ENCODE measurements around the gene SMCO4. TPM values are rescaled to one million over a fixed set of nuclear protein-coding genes. Genes with fewer than 3 reads are reported as not detected.

SMCO4 gene
- total RNA-seq, 2 experiments from 2014 or later, result 36.1 to 44.1 TPM

GRCh38 chr11:93563857-93564256 is 20.7 kb upstream of the SMCO4 start:
- no peaks in the 10 kb centered on the region for H4K20me1 ChIP-seq (ENCODE audit: insufficient read depth, low read length)
- no peak for TF ChIP-seq EZH2phosphoT487 (IDR thresholded peaks at IDR 0.05; ENCODE audit: borderline replicate concordance, low read depth, low read length)
- TF ChIP-seq, protein P1, sequence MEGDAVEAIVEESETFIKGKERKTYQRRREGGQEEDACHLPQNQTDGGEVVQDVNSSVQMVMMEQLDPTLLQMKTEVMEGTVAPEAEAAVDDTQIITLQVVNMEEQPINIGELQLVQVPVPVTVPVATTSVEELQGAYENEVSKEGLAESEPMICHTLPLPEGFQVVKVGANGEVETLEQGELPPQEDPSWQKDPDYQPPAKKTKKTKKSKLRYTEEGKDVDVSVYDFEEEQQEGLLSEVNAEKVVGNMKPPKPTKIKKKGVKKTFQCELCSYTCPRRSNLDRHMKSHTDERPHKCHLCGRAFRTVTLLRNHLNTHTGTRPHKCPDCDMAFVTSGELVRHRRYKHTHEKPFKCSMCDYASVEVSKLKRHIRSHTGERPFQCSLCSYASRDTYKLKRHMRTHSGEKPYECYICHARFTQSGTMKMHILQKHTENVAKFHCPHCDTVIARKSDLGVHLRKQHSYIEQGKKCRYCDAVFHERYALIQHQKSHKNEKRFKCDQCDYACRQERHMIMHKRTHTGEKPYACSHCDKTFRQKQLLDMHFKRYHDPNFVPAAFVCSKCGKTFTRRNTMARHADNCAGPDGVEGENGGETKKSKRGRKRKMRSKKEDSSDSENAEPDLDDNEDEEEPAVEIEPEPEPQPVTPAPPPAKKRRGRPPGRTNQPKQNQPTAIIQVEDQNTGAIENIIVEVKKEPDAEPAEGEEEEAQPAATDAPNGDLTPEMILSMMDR (conservative IDR thresholded peaks at IDR 0.05; ENCODE audit: low read length), result no peak
- ChIA-PET POLR2A (interaction anchor here (0.5 kb wide), 1 partner anchor 14 kb away, joined by 4 read pairs; no protein-coding TSS in a partner anchor), CTCF (ENCODE audit: unreplicated experiment) (no interaction called here)
- no TSS peak for BruUV-seq (replicated peaks)
- DNase-seq (ENCODE audit: low spot score), result no peak
- H3K79me2 ChIP-seq (ENCODE audit: insufficient read depth, low read depth, low read length), result no peaks in the 10 kb centered on the region
- no peaks in the 10 kb centered on the region for H3K4me1 ChIP-seq (ENCODE audit: insufficient read depth, low read length, poor library complexity, severe bottlenecking)
- H3K9me3 ChIP-seq (ENCODE audit: low read length), result no peaks in the 10 kb centered on the region
- intact Hi-C loops (cut with micrococcal nuclease; ENCODE audit: unreplicated experiment), result no loop called here
- no peaks in the 10 kb centered on the region for H3K9me2 ChIP-seq (ENCODE audit: insufficient read depth, low read length)
- H2AFZ ChIP-seq (ENCODE audit: low read length), result no peak overlapping the region
- H3K36me3 ChIP-seq (ENCODE audit: insufficient read depth, low read length), result no peaks in the 10 kb centered on the region
- no peak overlapping the region for H3K4me3 ChIP-seq (ENCODE audit: low read depth, low read length, poor library complexity, severe bottlenecking)
- H3K4me2 ChIP-seq (ENCODE audit: low read length), result no peak overlapping the region
- no peak overlapping the region for H3K27ac ChIP-seq (ENCODE audit: low read depth, low read length, poor library complexity, severe bottlenecking)

DNA sequence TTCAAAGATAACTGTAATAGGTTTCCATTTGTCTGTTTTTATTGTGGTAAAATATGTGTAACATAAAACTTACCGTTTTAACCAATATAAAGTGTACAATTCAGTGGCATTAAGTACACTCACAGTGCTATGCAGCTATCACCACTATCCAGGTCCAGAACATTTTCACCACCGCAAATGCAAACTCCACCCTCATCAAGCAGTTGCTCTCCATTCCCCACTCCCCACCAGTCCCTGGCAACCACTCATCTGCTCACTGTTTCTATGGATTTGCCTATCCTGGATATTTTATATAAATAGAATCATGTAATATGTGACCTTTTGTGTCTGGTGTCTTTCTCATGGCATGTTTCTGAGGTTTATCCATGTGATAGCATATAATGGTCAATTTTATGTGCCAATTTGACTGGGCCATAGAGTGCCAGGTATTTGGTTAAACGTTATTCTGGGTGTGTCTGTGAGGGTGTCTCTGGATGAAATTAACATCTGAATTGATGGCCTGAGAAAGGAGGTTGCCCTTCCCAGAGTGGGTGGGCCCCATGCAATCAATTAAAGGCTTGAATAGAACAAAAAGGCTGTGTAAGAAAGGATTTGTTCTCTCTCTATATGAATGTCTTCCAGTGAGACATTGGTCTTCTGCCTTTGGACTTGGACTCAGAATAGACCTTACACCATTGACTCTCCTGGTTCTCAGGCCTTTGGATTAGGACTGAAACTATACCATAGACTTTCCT is 17.2 kb upstream of the SMCO4 start:
- H2AFZ ChIP-seq (ENCODE audit: low read length), result no peak overlapping the region
- H3K4me3 ChIP-seq (ENCODE audit: low read depth, low read length, poor library complexity, severe bottlenecking), result no peak overlapping the region
- H3K4me2 ChIP-seq (ENCODE audit: low read length), result no peak overlapping the region
- no peaks in the 10 kb centered on the region for H3K79me2 ChIP-seq (ENCODE audit: insufficient read depth, low read depth, low read length)
- intact Hi-C loops (cut with micrococcal nuclease; ENCODE audit: unreplicated experiment), result no loop called here
- BruUV-seq (replicated peaks), result no TSS peak
- CTCF ChIA-PET (ENCODE audit: unreplicated experiment), result no interaction called here
- POLR2A ChIA-PET, result interaction anchor here (0.6 kb wide), 1 partner anchor 221 kb away, joined by 3 read pairs; no protein-coding TSS in a partner anchor
- H3K4me1 ChIP-seq (ENCODE audit: insufficient read depth, low read length, poor library complexity, severe bottlenecking), result no peaks in the 10 kb centered on the region
- no peaks in the 10 kb centered on the region for H3K36me3 ChIP-seq (ENCODE audit: insufficient read depth, low read length)
- no peak overlapping the region for H3K27ac ChIP-seq (ENCODE audit: low read depth, low read length, poor library complexity, severe bottlenecking)
- DNase-seq (ENCODE audit: low spot score), result no peak
- H3K9me2 ChIP-seq (ENCODE audit: insufficient read depth, low read length), result no peaks in the 10 kb centered on the region
- H4K20me1 ChIP-seq (ENCODE audit: insufficient read depth, low read length), result no peaks in the 10 kb centered on the region
- TF ChIP-seq, protein P1 (conservative IDR thresholded peaks at IDR 0.05; ENCODE audit: low read length), result no peak
- TF ChIP-seq EZH2phosphoT487 (IDR thresholded peaks at IDR 0.05; ENCODE audit: borderline replicate concordance, low read depth, low read length), result no peak
- H3K9me3 ChIP-seq (ENCODE audit: low read length), result no peaks in the 10 kb centered on the region

- ChIA-PET CTCF (ENCODE audit: unreplicated experiment) (no interaction called here), POLR2A (no interaction called here)
- no peaks in the 10 kb centered on the region for H3K36me3 ChIP-seq (ENCODE audit: insufficient read depth, low read length)
- no peaks in the 10 kb centered on the region for H3K9me2 ChIP-seq (ENCODE audit: insufficient read depth, low read length)
- H3K79me2 ChIP-seq (ENCODE audit: insufficient read depth, low read depth, low read length), result no peaks in the 10 kb centered on the region
- no peak overlapping the region for H3K4me3 ChIP-seq (ENCODE audit: low read depth, low read length, poor library complexity, severe bottlenecking)
- no peak overlapping the region for H3K27ac ChIP-seq (ENCODE audit: low read depth, low read length, poor library complexity, severe bottlenecking)
- no peak overlapping the region for H3K4me2 ChIP-seq (ENCODE audit: low read length)
- H2AFZ ChIP-seq (ENCODE audit: low read length), result no peak overlapping the region
- intact Hi-C loops (cut with micrococcal nuclease; ENCODE audit: unreplicated experiment), result no loop called here
- H3K4me1 ChIP-seq (ENCODE audit: insufficient read depth, low read length, poor library complexity, severe bottlenecking), result no peaks in the 10 kb centered on the region
- no peaks in the 10 kb centered on the region for H3K9me3 ChIP-seq (ENCODE audit: low read length)
- no TSS peak for BruUV-seq (replicated peaks)
- DNase-seq (ENCODE audit: low spot score), result no peak
- TF ChIP-seq, protein P1 (conservative IDR thresholded peaks at IDR 0.05; ENCODE audit: low read length), result no peak
- TF ChIP-seq EZH2phosphoT487 (IDR thresholded peaks at IDR 0.05; ENCODE audit: borderline replicate concordance, low read depth, low read length), result no peak
- no peaks in the 10 kb centered on the region for H4K20me1 ChIP-seq (ENCODE audit: insufficient read depth, low read length)
These were observed 16.5 kb upstream of the SMCO4 start for GRCh38 chr11:93559681-93560080.
